Cardiac fibroblast (primary cell): ENCODE results near the gene CCNK.

Experiments
- DNase-seq, 2 donors: peaks; one replicate each; pipeline versions ENCODE4 v3.0.0 to v3.0.0-alpha.2; 2010; ENCODE audit warnings: low read depth in 2 of 2
- H3K4me3 ChIP-seq, 2 donors: replicated peaks in 1 of 2; 1 replicate in 1 of 2; 2 replicates in 1 of 2; pipeline ENCODE4 v1.5.1; 2011; ENCODE audit warnings: low read depth in 2 of 2, low read length in 2 of 2, mild to moderate bottlenecking in 2 of 2, moderate library complexity in 1 of 2
- TF ChIP-seq, protein P1 (sequence below): IDR thresholded peaks from one replicate; pipeline ENCODE4 v1.5.1; 2011; ENCODE audit warnings: low read depth, mild to moderate bottlenecking, low read length, inconsistent platforms

The CCNK gene

DNA sequence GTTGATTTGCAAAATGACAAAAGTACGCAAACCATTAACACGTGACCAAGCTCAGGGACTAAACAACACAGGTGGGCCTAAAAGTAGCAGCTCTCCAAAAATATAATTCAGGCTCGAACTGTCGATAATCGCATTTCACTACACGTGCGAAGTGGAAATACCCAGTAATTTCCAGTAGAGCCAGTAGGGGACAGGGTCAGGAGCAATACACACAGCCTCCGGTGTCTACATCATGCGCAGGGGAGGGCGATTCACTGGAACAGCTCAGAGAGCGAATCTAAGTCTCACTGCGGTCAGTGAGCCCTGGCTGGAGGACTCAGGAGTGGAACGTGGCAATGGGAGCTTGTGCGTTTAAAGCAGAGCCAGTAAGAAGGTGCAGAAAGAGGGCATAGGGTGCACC, 40.9 kb upstream of the CCNK start:
- no peak overlapping the region for H3K4me3 ChIP-seq
- no peak for DNase-seq
- TF ChIP-seq, protein P1, sequence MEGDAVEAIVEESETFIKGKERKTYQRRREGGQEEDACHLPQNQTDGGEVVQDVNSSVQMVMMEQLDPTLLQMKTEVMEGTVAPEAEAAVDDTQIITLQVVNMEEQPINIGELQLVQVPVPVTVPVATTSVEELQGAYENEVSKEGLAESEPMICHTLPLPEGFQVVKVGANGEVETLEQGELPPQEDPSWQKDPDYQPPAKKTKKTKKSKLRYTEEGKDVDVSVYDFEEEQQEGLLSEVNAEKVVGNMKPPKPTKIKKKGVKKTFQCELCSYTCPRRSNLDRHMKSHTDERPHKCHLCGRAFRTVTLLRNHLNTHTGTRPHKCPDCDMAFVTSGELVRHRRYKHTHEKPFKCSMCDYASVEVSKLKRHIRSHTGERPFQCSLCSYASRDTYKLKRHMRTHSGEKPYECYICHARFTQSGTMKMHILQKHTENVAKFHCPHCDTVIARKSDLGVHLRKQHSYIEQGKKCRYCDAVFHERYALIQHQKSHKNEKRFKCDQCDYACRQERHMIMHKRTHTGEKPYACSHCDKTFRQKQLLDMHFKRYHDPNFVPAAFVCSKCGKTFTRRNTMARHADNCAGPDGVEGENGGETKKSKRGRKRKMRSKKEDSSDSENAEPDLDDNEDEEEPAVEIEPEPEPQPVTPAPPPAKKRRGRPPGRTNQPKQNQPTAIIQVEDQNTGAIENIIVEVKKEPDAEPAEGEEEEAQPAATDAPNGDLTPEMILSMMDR, result no peak

DNA sequence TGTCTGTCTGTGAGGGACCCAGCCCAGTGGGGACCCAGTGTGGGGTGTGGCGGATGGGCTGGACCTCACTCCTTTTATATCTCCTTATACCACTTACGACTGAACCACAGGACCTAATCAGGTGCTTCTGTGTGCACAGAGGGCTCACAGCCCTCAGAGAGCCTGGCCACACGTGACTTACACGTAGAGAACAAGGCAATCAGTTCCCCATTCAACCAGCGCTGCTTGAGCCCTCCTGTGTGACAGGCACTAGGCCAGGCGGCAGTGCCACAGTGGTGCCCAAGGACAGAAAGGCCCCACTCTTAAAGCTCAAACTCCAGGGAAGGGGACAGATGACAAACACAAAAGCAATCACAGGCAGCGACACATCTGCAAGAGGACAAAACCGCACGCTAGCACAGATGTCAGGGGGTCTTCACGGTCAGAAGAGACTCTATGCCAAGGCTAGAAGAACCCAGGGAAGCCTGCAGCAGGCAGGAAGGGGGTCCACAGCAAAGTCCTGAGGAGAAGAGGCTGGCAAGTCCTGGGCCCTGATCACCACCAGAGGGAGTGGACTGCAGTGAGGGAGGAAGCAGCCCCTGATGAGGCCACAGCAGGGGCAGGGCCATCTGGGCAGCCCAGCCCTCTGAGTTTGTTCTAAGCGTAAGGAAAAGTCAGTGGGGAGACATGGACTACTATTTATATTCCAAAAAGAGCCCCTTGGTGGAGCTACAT, 39.9 kb upstream of the CCNK start:
- DNase-seq, result peak; percentile 5 to 12
- TF ChIP-seq, protein P1, result no peak
- H3K4me3 ChIP-seq, result no peak overlapping the region

DNA sequence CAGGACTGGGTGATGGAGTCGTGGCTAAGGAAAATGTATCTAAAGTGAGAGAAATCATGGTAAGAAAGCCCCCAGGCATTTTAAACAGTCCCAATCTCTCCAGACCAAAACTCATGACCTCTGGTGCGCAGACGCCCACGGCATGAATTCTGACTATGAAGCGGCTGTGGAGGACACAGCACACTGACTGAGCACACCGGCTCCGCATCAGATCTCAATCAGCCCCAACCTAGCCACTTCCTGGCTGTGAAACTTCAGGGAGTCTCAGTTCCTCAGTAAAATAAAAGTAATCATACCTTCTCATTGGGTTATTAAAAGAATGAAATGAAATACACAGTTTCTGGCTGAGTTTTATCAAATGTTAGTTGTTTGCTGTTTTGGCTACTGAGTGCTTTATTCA, 39.3 kb upstream of the CCNK start:
- DNase-seq, result no peak
- H3K4me3 ChIP-seq, result no peak overlapping the region
- TF ChIP-seq, protein P1, result no peak

DNA sequence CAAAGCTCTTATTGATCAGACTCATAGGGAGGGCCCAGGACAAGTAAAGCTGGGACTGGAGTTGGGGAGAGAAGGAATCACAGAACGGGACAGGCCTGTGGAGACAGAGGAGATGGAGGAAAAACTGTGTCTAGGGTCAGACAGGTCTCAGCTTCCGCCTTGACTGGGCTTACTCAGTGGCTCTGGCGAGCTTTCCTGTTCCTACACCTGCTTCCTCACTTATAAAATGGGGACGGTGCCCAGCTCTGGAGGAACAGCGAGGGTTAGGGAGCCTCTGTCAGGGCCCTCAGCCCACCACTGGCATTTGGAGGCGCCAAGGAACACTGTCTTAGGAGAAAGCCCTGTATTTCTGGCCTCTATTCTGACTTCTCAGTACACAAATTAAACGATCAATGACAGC, 35.3 kb upstream of the CCNK start:
- TF ChIP-seq, protein P1, result no peak
- DNase-seq, result no peak
- H3K4me3 ChIP-seq, result no peak overlapping the region

DNA sequence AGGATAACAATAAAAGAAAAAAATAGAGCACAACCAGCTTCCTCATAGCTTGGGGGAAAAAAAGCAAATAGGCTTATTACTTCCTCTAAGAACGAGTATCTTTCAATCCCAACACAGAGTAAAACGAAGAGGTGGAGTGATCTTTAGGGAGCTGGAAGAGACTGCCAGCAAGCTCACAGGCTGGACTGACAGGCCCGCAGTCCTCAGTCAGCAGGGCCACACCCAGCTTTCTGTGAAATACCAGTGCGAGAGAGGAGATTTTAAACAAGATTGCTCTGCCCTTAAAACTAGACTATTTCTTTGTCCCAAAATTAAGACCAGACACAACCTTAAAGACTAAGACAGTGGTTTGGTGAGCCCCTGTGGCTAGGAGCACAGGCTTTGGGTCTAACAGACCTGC, 33.5 kb upstream of the CCNK start:
- no peak overlapping the region for H3K4me3 ChIP-seq
- TF ChIP-seq, protein P1, result no peak
- DNase-seq, result no peak

DNA sequence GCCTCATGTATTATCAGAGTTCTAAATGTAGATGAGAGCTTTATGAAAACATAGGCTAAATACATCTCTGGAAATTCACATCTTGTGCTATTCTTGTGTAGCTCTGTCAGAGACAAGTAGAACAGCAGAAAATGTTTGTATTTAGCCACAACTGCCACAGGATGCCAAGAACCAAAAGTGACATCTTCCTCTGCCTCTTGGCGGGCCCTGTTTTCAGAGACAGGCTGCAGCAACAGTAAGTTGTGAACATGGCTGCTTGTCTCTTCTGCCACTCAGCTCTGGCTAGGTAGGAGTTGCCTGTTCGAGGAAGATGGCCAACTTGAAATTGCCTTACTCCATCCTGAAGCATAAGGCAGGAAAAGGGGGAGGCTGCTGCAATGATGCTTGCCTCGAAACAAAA, 30.9 kb upstream of the CCNK start:
- DNase-seq, result no peak
- TF ChIP-seq, protein P1, result no peak
- no peak overlapping the region for H3K4me3 ChIP-seq

DNA sequence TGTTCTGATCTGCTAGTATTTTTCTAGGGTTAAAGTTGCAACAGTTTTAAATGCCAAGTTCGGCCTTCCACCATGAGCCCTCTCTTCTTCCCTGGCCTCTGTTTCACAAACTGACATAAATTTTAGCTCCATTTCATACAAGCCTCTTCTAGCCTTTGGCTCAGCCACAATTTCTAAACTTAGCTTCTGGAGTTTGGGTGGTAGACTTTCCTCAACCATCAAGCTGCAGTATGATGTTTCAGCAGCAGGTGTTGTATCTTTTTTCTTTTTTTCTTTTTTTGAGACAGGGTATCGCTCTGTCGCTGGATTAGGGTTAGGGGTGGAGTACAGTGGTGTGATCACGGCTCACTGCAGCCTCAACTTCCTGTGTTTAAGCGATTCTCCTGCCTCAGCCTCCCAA, 30.0 kb upstream of the CCNK start:
- no peak for DNase-seq
- TF ChIP-seq, protein P1, result no peak

More for the DNA sequence above, 30.0 kb upstream of the CCNK start:
- no peak overlapping the region for H3K4me3 ChIP-seq
